HepG2 (cell line): ENCODE results near the gene DNAJC4. TPM values are rescaled to one million over a fixed set of nuclear protein-coding genes. Genes with fewer than 3 reads are reported as not detected.

Experiments used
- ATAC-seq: fragments of 200-7000 bp; cut with Tn5 transposase; 3 replicates; pipeline ENCODE4 v1.9.1; 2020; ENCODE audit warnings: mild to moderate bottlenecking, moderate library complexity
- BruUV-seq: library from RNA; stranded (reverse); fragments of 400-500 nt; replicated peaks from 2 replicates; lab custom pipeline; 2021; lab: Mats Ljungman, UMichigan
- CTCF ChIA-PET: fragments of 300-600 bp; formaldehyde crosslinking; extraction: SDS; loops from one replicate; lab custom pipeline; 2021; ENCODE audit warnings: low total read pairs, inconsistent platforms, low intra/inter-chr PET ratio; lab: Yijun Ruan, JAX
- POLR2A ChIA-PET: fragments of 350-600 bp; sonication (Branson Sonifier 250); formaldehyde crosslinking; loops from one replicate; lab custom pipeline; 2020; ENCODE audit warnings: antibody characterized with exemption, inconsistent platforms; lab: Yijun Ruan, JAX
- DNase-seq: peaks from one replicate; pipeline ENCODE4 v3.0.0-alpha.2; 2015; ENCODE audit warnings: low spot score
- FAIRE-seq: peaks from 3 replicates; lab custom pipeline; 2011; peaks lifted over from hg19 to GRCh38; lab: Jason Lieb, UNC
- H2AFZ ChIP-seq: one replicate; pipeline ENCODE4 v1.6.1; 2011; ENCODE audit warnings: low read length, inconsistent platforms
- H3K27ac ChIP-seq: fragments of 300-600 bp; 3 replicates; pipeline ENCODE4 v1.8.0; 2011; ENCODE audit warnings: mixed run types, mild to moderate bottlenecking, mixed read lengths, low read length, inconsistent platforms; ENCODE audit not compliant: insufficient read depth; ENCODE audit errors: extremely low read length
- H3K27me3 ChIP-seq, 2 experiments: fragments of 200-600 bp in 1 of 2; 2 replicates in 1 of 2; 3 replicates in 1 of 2; pipeline versions ENCODE4 v1.6.0 to v1.8.0; 2011; ENCODE audit warnings: low read length in 2 of 2, mild to moderate bottlenecking in 2 of 2, moderate library complexity in 2 of 2, inconsistent platforms in 1 of 2; ENCODE audit not compliant: insufficient read depth in 2 of 2, control insufficient read depth in 1 of 2
- H3K36me3 ChIP-seq, 2 experiments: fragments of 200-600 bp in 1 of 2; replicated peaks in 1 of 2; 2 replicates in 1 of 2; 3 replicates in 1 of 2; pipeline versions ENCODE4 v1.5.1 to v1.8.0; 2011; ENCODE audit warnings: low read length in 2 of 2, inconsistent platforms in 1 of 2; ENCODE audit not compliant: insufficient read depth in 2 of 2, control insufficient read depth in 1 of 2
- H3K4me1 ChIP-seq: 2 replicates; pipeline ENCODE4 v1.5.1; 2012; ENCODE audit warnings: low read length, inconsistent platforms; ENCODE audit not compliant: insufficient read depth
- H3K4me2 ChIP-seq: 2 replicates; pipeline ENCODE4 v1.6.0; 2011; ENCODE audit warnings: low read depth, low read length, inconsistent platforms
- H3K4me3 ChIP-seq, 3 experiments: fragments of 200-600 bp in 1 of 3; sonication (generic), shearing (Covaris generic) in 1 of 3; replicated peaks in 1 of 3; 2 replicates each; pipeline ENCODE4 v1.5.1; 2011 to 2016; ENCODE audit warnings: low read length in 3 of 3, inconsistent platforms in 2 of 3, low read depth in 2 of 3, mild to moderate bottlenecking in 2 of 3, control low read depth in 1 of 3, mixed read lengths in 1 of 3; ENCODE audit not compliant: insufficient read depth in 1 of 3
- H3K79me2 ChIP-seq: one replicate; pipeline ENCODE4 v1.6.1; 2011; ENCODE audit warnings: low read length, inconsistent platforms; ENCODE audit not compliant: insufficient read depth
- H3K9ac ChIP-seq: 2 replicates; pipeline ENCODE4 v1.6.0; 2011; ENCODE audit warnings: mild to moderate bottlenecking, low read depth, low read length, inconsistent platforms; ENCODE audit not compliant: insufficient read depth
- H3K9me3 ChIP-seq: 2 replicates; pipeline ENCODE4 v1.5.1; 2012; ENCODE audit warnings: mild to moderate bottlenecking, low read length
- H4K20me1 ChIP-seq: 2 replicates; pipeline ENCODE4 v1.6.0; 2011; ENCODE audit warnings: inconsistent platforms, mild to moderate bottlenecking, low read length, moderate library complexity; ENCODE audit not compliant: insufficient read depth
- JUN ChIP-seq: sonication (generic); formaldehyde crosslinking; IDR thresholded peaks from 2 replicates; pipeline ENCODE4 v1.4.0; 2020; ENCODE audit warnings: mild to moderate bottlenecking, missing genetic modification reagents
- NR2F6 ChIP-seq, 2 experiments: IDR thresholded peaks; 2 replicates each; pipeline ENCODE4 v1.6.1; 2016; ENCODE audit warnings: antibody characterized with exemption in 1 of 2, mild to moderate bottlenecking in 1 of 2
- ZNF598 ChIP-seq: sonication (generic); formaldehyde crosslinking; IDR thresholded peaks from 2 replicates; pipeline ENCODE4 v1.5.1; 2020; ENCODE audit warnings: mild to moderate bottlenecking, missing genetic modification reagents, borderline replicate concordance
- ZNF629 ChIP-seq: sonication (generic); formaldehyde crosslinking; conservative IDR thresholded peaks from 2 replicates; pipeline ENCODE4 v1.5.0; 2020; ENCODE audit warnings: missing genetic modification reagents
- ZNF749 ChIP-seq: sonication (generic); formaldehyde crosslinking; IDR thresholded peaks from 2 replicates; pipeline ENCODE4 v1.8.0; 2022; ENCODE audit warnings: mild to moderate bottlenecking, missing genetic modification reagents, moderate library complexity, borderline replicate concordance
- ZNF770 ChIP-seq: sonication (generic); formaldehyde crosslinking; IDR thresholded peaks from 2 replicates; pipeline ENCODE4 v1.5.0; 2020; ENCODE audit warnings: mild to moderate bottlenecking, missing genetic modification reagents
- ZNF788 ChIP-seq: sonication (generic); formaldehyde crosslinking; IDR thresholded peaks from 2 replicates; pipeline ENCODE4 v1.5.0; 2020; ENCODE audit warnings: mild to moderate bottlenecking, missing genetic modification reagents, borderline replicate concordance
- WGBS: methylation state at CpG from one replicate; pipeline ENCODE4 v1.1.6; 2017; ENCODE audit warnings: low lambda C conversion rate; 5-methylcytosine and 5-hydroxymethylcytosine counted together
- in situ Hi-C: cut with HindIII; loops from 2 replicates; pipeline ENCODE4 v1.10.0; 2017; ENCODE audit warnings: low pct_unique_long_range_greater_than_20kb; ENCODE audit not compliant: extremely low pct_ligation_motif_present
- intact Hi-C: fragments of 100-400 bp; cut with micrococcal nuclease; formaldehyde crosslinking; loops from one replicate; pipeline ENCODE4 v1.10.0; 2022; ENCODE audit not compliant: unreplicated experiment
- polyA plus RNA-seq, 8 experiments: library from polyadenylated mRNA; depleted of rRNA in 3 of 8; stranded (reverse) in 7 of 8; unstranded in 1 of 8; fragments of >200 nt; fragmentation: Illumina TruSeq in 4 of 8; extraction: Trizol in 4 of 8; gene quantifications; 2 replicates each; pipeline versions ENCODE4 v1.2.1 to v1.2.3, GENCODE V29; 2011 to 2016; ENCODE audit warnings: low read depth in 4 of 8, missing spikeins in 1 of 8, mixed read lengths in 1 of 8; ENCODE audit not compliant: insufficient read depth in 1 of 8
- total RNA-seq, 5 experiments: library from RNA; depleted of rRNA; stranded (reverse); fragments of >200 nt; fragmentation: Illumina TruSeq; extraction: Trizol; gene quantifications; 2 replicates each; pipeline ENCODE4 v1.2.3, GENCODE V29; 2016; ENCODE audit warnings: low read depth in 1 of 5
- TF ChIP-seq, protein P1 (sequence below): sonication (generic); formaldehyde crosslinking; IDR thresholded peaks from 2 replicates; pipeline ENCODE4 v1.5.0; 2020; ENCODE audit warnings: mild to moderate bottlenecking, missing genetic modification reagents, moderate library complexity

Gene DNAJC4
- total and polyA plus RNA-seq, 2 of the 13 experiments (the other 11 are each of a cell fraction or from before 2014, with no cell fraction given) = 10.3 to 60.8 TPM

- TF ChIP-seq, protein P1, sequence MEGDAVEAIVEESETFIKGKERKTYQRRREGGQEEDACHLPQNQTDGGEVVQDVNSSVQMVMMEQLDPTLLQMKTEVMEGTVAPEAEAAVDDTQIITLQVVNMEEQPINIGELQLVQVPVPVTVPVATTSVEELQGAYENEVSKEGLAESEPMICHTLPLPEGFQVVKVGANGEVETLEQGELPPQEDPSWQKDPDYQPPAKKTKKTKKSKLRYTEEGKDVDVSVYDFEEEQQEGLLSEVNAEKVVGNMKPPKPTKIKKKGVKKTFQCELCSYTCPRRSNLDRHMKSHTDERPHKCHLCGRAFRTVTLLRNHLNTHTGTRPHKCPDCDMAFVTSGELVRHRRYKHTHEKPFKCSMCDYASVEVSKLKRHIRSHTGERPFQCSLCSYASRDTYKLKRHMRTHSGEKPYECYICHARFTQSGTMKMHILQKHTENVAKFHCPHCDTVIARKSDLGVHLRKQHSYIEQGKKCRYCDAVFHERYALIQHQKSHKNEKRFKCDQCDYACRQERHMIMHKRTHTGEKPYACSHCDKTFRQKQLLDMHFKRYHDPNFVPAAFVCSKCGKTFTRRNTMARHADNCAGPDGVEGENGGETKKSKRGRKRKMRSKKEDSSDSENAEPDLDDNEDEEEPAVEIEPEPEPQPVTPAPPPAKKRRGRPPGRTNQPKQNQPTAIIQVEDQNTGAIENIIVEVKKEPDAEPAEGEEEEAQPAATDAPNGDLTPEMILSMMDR = no peak
- TF ChIP-seq ZNF749 (CRISPR knock-in tag) = no peak; the same call in 1 of the 2 replicates
These were observed 17.6 kb downstream of the DNAJC4 start (continued) for GRCh38 chr11:64247729-64248531.

DNA sequence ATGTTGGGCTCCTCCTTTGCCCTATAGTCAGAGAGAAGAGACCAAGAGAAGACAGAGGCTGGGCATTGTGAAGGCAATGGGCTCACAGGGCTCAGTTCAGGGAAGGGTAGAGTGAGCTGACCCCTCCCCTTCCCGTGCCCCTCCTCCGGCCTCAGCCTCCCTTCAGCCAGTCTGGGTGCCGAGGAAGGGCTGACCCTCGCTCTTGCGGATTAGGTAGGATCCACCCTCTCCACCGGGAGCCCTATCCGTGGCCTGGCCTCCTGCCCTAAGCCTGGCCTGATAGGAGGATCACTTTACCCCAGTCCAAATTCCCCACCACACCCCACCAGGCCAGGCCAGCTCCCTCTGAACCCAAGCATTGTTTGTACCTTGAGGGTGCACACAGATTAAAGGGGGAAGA, 18.2 kb downstream of the DNAJC4 start:
- H3K27me3 ChIP-seq = no peaks in the 10 kb centered on the region; a peak in 1 of 5 replicates
- BruUV-seq = no TSS peak
- no peak overlapping the region for H3K27ac ChIP-seq
- intact Hi-C loops (loop anchor here (5.0 kb wide), 1 partner anchor 54 kb away; the partner anchor contains the start of gene CATSPERZ), in situ Hi-C loops (no loop called here)
- peaks cover 0 to 7% of the 10 kb centered on the region in 2 experiments; a peak in 2 of 5 replicates for H3K36me3 ChIP-seq
- TF ChIP-seq ZNF788 (CRISPR knock-in tag) (peak; percentile 40; the same call in 1 of the 2 replicates), ZNF629 (CRISPR knock-in tag) (peak; percentile 80), JUN (CRISPR knock-in tag) (no peak), ZNF598 (0 out of 2 replicates have a peak, but pooled peaks have one; percentile 46), NR2F6 (IDR thresholded peaks at IDR 0.05) (peak; percentile 12; the same call in 1 of the 2 replicates), NR2F6 (CRISPR knock-in tag; IDR thresholded peaks at IDR 0.05) (no peak), ZNF770 (CRISPR knock-in tag) (0 out of 2 replicates have a peak, but pooled peaks have one; percentile 17)
- no peaks in the 10 kb centered on the region for H4K20me1 ChIP-seq
- POLR2A ChIA-PET = interaction anchor here (1.4 to 8.3 kb wide), 2 partner anchors 21 to 69 kb away, joined by 3 to 113 read pairs; partner anchors contain the start of genes PRDX5 and TRMT112
- H3K9ac ChIP-seq = peak overlapping the region; percentile 81
- H3K4me1 ChIP-seq = peaks cover 66% of the 10 kb centered on the region
- 0% methylated on average over 1 of the region's 7 CpGs for WGBS
- no peak for ATAC-seq
- no peak for FAIRE-seq
- peaks cover 20% of the 10 kb centered on the region for H3K79me2 ChIP-seq
- peak overlapping the region; percentile 100 for H3K4me2 ChIP-seq
- peak overlapping the region; percentile 13 to 89 (median 84); a peak in 3 of 6 replicates for H3K4me3 ChIP-seq
- H2AFZ ChIP-seq = no peak overlapping the region
- CTCF ChIA-PET = no interaction called here
- DNase-seq = no peak
- no peaks in the 10 kb centered on the region for H3K9me3 ChIP-seq
